Activated naive CD4-positive, alpha-beta T cell (primary cell): ENCODE data around the gene GABRR2.

Experiments
- DNase-seq, 4 experiments: peaks; one replicate each; lab custom pipeline; 2025; lab: John Stamatoyannopoulos, UW

The GABRR2 gene

DNA sequence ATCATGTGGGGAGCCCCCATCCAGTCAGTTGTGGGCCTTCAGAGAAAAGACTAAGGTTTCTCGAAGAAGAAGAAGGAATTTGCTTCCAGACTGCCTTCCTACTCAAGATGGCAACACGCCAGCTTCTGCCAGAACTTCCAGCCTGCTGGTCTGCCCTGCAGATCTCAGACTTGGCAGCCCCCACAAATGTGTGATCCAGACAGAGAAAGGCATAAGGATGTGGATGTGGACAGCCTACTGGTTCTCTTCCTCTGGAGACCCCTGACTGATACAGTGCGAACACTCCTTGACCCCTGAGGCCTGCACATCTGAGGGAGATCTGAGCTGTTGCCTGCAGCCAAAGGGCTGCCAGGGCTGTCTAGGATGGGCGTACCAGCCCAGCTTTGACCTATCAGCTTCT is 106.5 kb downstream of the GABRR2 start:
- no peak for DNase-seq
